HepG2 (cell line): ENCODE results near the gene RANBP3. TPM values are rescaled to one million over a fixed set of nuclear protein-coding genes. Genes with fewer than 3 reads are reported as not detected.

ENCODE experiments used
- AGO2 ChIP-seq: fragments of 200-400 bp; formaldehyde crosslinking; optimal IDR thresholded peaks from 2 replicates; pipeline ENCODE3; 2017; ENCODE audit warnings: mild to moderate bottlenecking, low read depth, low read length, moderate library complexity
- ATRX ChIP-seq: sonication (generic); formaldehyde crosslinking; IDR thresholded peaks from 2 replicates; pipeline ENCODE4 v1.4.0; 2020; ENCODE audit warnings: missing genetic modification reagents, borderline replicate concordance
- CC2D1A ChIP-seq: sonication (generic); formaldehyde crosslinking; IDR thresholded peaks from 2 replicates; pipeline ENCODE4 v1.8.1; 2023; ENCODE audit warnings: mild to moderate bottlenecking, missing genetic modification reagents
- MXD4 ChIP-seq: IDR thresholded peaks from 2 replicates; pipeline ENCODE4 v1.6.1; 2016; ENCODE audit warnings: mild to moderate bottlenecking, missing biosample characterization, missing genetic modification reagents
- RBM22 ChIP-seq: fragments of 200-400 bp; formaldehyde crosslinking; optimal IDR thresholded peaks from 2 replicates; pipeline ENCODE3; 2017; ENCODE audit warnings: mild to moderate bottlenecking, low read length, moderate library complexity
- SCMH1 ChIP-seq: sonication (generic); formaldehyde crosslinking; IDR thresholded peaks from 2 replicates; pipeline ENCODE4 v1.9.0; 2021; ENCODE audit warnings: missing genetic modification reagents, mild to moderate bottlenecking, borderline replicate concordance
- ZNF253 ChIP-seq: sonication (generic); formaldehyde crosslinking; IDR thresholded peaks from 2 replicates; pipeline ENCODE4 v1.8.0; 2022; ENCODE audit warnings: mild to moderate bottlenecking, missing genetic modification reagents, borderline replicate concordance
- ZNF256 ChIP-seq: sonication (generic); formaldehyde crosslinking; conservative IDR thresholded peaks from 2 replicates; pipeline ENCODE4 v1.4.0; 2020; ENCODE audit warnings: missing genetic modification reagents
- ZNF274 ChIP-seq: sonication (generic); formaldehyde crosslinking; IDR thresholded peaks from 2 replicates; pipeline ENCODE4 v1.5.1; 2020; ENCODE audit warnings: mild to moderate bottlenecking, missing genetic modification reagents
- ZNF737 ChIP-seq: sonication (generic); formaldehyde crosslinking; IDR thresholded peaks from 2 replicates; pipeline ENCODE4 v1.5.0; 2020; ENCODE audit warnings: missing genetic modification reagents, mild to moderate bottlenecking, borderline replicate concordance
- ZNF746 ChIP-seq: sonication (generic); formaldehyde crosslinking; IDR thresholded peaks from 2 replicates; pipeline ENCODE4 v1.8.0; 2022; ENCODE audit warnings: mild to moderate bottlenecking, missing genetic modification reagents
- ZSCAN25 ChIP-seq: sonication (generic); formaldehyde crosslinking; IDR thresholded peaks from 2 replicates; pipeline ENCODE4 v1.8.0; 2022; ENCODE audit warnings: mild to moderate bottlenecking, missing genetic modification reagents
- polyA plus RNA-seq, 8 experiments: library from polyadenylated mRNA; depleted of rRNA in 3 of 8; stranded (reverse) in 7 of 8; unstranded in 1 of 8; fragments of >200 nt; fragmentation: Illumina TruSeq in 4 of 8; extraction: Trizol in 4 of 8; gene quantifications; 2 replicates each; pipeline versions ENCODE4 v1.2.1 to v1.2.3, GENCODE V29; 2011 to 2016; ENCODE audit warnings: low read depth in 4 of 8, missing spikeins in 1 of 8, mixed read lengths in 1 of 8; ENCODE audit not compliant: insufficient read depth in 1 of 8
- total RNA-seq, 5 experiments: library from RNA; depleted of rRNA; stranded (reverse); fragments of >200 nt; fragmentation: Illumina TruSeq; extraction: Trizol; gene quantifications; 2 replicates each; pipeline ENCODE4 v1.2.3, GENCODE V29; 2016; ENCODE audit warnings: low read depth in 1 of 5
- TF ChIP-seq, protein P1 (sequence below): sonication (generic); formaldehyde crosslinking; IDR thresholded peaks from 2 replicates; pipeline ENCODE4 v1.4.0; 2020; ENCODE audit warnings: missing genetic modification reagents, borderline replicate concordance
- TF ChIP-seq, protein P2 (sequence below): sonication (generic); formaldehyde crosslinking; IDR thresholded peaks from 2 replicates; pipeline ENCODE4 v1.9.0; 2022; ENCODE audit warnings: missing genetic modification reagents, mild to moderate bottlenecking, borderline replicate concordance
- TF ChIP-seq, protein P3 (sequence below): sonication (generic); formaldehyde crosslinking; IDR thresholded peaks from 2 replicates; pipeline ENCODE4 v1.8.1; 2022; ENCODE audit warnings: low read depth, mild to moderate bottlenecking, missing genetic modification reagents
- TF ChIP-seq, protein P4 (sequence below): sonication (generic); formaldehyde crosslinking; IDR thresholded peaks from 2 replicates; pipeline ENCODE4 v1.5.1; 2020; ENCODE audit warnings: missing genetic modification reagents, mild to moderate bottlenecking, borderline replicate concordance

The RANBP3 gene
- total and polyA plus RNA-seq, 2 of the 13 experiments (the other 11 are each of a cell fraction or from before 2014, with no cell fraction given): 39.5 to 149 TPM

DNA sequence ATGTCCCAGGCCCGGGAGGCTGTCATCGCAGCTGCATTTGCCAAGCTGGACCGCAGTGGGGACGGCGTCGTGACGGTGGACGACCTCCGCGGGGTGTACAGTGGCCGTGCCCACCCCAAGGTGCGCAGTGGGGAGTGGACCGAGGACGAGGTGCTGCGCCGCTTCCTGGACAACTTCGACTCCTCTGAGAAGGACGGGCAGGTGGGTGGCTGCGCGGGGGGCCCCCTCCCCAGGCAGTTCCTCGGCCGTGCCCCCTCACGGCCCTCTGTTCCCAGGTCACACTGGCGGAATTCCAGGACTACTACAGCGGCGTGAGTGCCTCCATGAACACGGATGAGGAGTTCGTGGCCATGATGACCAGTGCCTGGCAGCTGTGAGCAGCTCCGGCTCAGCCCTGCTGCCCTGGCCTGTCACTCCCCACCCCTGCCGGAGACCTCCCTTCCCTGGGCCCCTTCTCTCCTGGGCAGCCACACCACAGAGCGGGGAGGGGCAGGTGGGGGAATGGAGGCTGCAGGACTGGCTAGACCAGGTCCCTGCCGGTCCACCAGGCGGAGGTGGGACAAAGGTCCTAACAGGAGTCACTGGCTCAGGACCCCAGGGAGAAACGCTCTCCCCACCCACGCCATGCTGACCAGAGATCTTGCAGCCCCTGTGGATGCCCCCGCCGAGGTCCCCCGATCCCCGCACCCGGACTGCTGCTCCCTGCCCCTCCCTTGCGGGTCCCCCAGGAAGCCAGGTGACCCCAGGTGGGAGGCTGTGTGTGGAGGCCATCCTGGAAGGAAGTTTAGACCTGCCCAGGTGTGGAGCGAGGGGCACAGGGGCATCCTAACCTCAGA lies 62.8 kb downstream of the RANBP3 start (continued):
- no peak for TF ChIP-seq CC2D1A (CRISPR knock-in tag)
- TF ChIP-seq RBM22: peak; percentile 75
- no peak for TF ChIP-seq SCMH1 (CRISPR knock-in tag)
- TF ChIP-seq, protein P1, sequence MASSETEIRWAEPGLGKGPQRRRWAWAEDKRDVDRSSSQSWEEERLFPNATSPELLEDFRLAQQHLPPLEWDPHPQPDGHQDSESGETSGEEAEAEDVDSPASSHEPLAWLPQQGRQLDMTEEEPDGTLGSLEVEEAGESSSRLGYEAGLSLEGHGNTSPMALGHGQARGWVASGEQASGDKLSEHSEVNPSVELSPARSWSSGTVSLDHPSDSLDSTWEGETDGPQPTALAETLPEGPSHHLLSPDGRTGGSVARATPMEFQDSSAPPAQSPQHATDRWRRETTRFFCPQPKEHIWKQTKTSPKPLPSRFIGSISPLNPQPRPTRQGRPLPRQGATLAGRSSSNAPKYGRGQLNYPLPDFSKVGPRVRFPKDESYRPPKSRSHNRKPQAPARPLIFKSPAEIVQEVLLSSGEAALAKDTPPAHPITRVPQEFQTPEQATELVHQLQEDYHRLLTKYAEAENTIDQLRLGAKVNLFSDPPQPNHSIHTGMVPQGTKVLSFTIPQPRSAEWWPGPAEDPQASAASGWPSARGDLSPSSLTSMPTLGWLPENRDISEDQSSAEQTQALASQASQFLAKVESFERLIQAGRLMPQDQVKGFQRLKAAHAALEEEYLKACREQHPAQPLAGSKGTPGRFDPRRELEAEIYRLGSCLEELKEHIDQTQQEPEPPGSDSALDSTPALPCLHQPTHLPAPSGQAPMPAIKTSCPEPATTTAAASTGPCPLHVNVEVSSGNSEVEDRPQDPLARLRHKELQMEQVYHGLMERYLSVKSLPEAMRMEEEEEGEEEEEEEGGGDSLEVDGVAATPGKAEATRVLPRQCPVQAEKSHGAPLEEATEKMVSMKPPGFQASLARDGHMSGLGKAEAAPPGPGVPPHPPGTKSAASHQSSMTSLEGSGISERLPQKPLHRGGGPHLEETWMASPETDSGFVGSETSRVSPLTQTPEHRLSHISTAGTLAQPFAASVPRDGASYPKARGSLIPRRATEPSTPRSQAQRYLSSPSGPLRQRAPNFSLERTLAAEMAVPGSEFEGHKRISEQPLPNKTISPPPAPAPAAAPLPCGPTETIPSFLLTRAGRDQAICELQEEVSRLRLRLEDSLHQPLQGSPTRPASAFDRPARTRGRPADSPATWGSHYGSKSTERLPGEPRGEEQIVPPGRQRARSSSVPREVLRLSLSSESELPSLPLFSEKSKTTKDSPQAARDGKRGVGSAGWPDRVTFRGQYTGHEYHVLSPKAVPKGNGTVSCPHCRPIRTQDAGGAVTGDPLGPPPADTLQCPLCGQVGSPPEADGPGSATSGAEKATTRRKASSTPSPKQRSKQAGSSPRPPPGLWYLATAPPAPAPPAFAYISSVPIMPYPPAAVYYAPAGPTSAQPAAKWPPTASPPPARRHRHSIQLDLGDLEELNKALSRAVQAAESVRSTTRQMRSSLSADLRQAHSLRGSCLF: no peak
- TF ChIP-seq ATRX: no peak
- peak; percentile 90 for TF ChIP-seq ZSCAN25 (CRISPR knock-in tag)
- TF ChIP-seq ZNF737 (CRISPR knock-in tag): no peak
- TF ChIP-seq MXD4 (CRISPR knock-in tag): no peak
- no peak for TF ChIP-seq ZNF256 (CRISPR knock-in tag)
- TF ChIP-seq, protein P2, sequence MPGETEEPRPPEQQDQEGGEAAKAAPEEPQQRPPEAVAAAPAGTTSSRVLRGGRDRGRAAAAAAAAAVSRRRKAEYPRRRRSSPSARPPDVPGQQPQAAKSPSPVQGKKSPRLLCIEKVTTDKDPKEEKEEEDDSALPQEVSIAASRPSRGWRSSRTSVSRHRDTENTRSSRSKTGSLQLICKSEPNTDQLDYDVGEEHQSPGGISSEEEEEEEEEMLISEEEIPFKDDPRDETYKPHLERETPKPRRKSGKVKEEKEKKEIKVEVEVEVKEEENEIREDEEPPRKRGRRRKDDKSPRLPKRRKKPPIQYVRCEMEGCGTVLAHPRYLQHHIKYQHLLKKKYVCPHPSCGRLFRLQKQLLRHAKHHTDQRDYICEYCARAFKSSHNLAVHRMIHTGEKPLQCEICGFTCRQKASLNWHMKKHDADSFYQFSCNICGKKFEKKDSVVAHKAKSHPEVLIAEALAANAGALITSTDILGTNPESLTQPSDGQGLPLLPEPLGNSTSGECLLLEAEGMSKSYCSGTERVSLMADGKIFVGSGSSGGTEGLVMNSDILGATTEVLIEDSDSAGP (CRISPR knock-in tag): no peak
- TF ChIP-seq, protein P3, sequence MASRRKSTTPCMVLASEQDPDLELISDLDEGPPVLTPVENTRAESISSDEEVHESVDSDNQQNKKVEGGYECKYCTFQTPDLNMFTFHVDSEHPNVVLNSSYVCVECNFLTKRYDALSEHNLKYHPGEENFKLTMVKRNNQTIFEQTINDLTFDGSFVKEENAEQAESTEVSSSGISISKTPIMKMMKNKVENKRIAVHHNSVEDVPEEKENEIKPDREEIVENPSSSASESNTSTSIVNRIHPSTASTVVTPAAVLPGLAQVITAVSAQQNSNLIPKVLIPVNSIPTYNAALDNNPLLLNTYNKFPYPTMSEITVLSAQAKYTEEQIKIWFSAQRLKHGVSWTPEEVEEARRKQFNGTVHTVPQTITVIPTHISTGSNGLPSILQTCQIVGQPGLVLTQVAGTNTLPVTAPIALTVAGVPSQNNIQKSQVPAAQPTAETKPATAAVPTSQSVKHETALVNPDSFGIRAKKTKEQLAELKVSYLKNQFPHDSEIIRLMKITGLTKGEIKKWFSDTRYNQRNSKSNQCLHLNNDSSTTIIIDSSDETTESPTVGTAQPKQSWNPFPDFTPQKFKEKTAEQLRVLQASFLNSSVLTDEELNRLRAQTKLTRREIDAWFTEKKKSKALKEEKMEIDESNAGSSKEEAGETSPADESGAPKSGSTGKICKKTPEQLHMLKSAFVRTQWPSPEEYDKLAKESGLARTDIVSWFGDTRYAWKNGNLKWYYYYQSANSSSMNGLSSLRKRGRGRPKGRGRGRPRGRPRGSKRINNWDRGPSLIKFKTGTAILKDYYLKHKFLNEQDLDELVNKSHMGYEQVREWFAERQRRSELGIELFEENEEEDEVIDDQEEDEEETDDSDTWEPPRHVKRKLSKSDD (CRISPR knock-in tag): no peak
- TF ChIP-seq, protein P4, sequence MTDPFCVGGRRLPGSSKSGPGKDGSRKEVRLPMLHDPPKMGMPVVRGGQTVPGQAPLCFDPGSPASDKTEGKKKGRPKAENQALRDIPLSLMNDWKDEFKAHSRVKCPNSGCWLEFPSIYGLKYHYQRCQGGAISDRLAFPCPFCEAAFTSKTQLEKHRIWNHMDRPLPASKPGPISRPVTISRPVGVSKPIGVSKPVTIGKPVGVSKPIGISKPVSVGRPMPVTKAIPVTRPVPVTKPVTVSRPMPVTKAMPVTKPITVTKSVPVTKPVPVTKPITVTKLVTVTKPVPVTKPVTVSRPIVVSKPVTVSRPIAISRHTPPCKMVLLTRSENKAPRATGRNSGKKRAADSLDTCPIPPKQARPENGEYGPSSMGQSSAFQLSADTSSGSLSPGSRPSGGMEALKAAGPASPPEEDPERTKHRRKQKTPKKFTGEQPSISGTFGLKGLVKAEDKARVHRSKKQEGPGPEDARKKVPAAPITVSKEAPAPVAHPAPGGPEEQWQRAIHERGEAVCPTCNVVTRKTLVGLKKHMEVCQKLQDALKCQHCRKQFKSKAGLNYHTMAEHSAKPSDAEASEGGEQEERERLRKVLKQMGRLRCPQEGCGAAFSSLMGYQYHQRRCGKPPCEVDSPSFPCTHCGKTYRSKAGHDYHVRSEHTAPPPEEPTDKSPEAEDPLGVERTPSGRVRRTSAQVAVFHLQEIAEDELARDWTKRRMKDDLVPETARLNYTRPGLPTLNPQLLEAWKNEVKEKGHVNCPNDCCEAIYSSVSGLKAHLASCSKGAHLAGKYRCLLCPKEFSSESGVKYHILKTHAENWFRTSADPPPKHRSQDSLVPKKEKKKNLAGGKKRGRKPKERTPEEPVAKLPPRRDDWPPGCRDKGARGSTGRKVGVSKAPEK (CRISPR knock-in tag): no peak
- peak; percentile 84 for TF ChIP-seq AGO2
- no peak for TF ChIP-seq ZNF746 (CRISPR knock-in tag)
- no peak for TF ChIP-seq ZNF274
- TF ChIP-seq ZNF253 (CRISPR knock-in tag): no peak
